ENCODE results near the gene IQCM.

The IQCM gene

GRCh38 chr4:149781150-149781549 lies 34.5 kb downstream of the IQCM start:
- no peak for DNase-seq (ENCODE audit: low read depth in 2 of 2)

- DNase-seq (ENCODE audit: low read depth in 2 of 2): no peak
These were observed 47.2 kb downstream of the IQCM start for GRCh38 chr4:149768477-149768876.

GRCh38 chr4:149766135-149766534 lies 49.5 kb downstream of the IQCM start:
- no peak for DNase-seq (ENCODE audit: low read depth in 2 of 2)

- DNase-seq (ENCODE audit: low read depth in 2 of 2): no peak
These were observed 50.0 kb downstream of the IQCM start for GRCh38 chr4:149765630-149766029.

GRCh38 chr4:149755969-149756368 lies 59.7 kb downstream of the IQCM start:
- no peak for DNase-seq (ENCODE audit: low read depth in 2 of 2)

- DNase-seq (ENCODE audit: low read depth in 2 of 2): no peak
These were observed 61.1 kb downstream of the IQCM start for GRCh38 chr4:149754526-149754925.

GRCh38 chr4:149752729-149753128 lies 62.9 kb downstream of the IQCM start:
- no peak for DNase-seq (ENCODE audit: low read depth in 2 of 2)

GRCh38 chr4:149751174-149751573 lies 64.5 kb downstream of the IQCM start:
- no peak for DNase-seq (ENCODE audit: low read depth in 2 of 2)

GRCh38 chr4:149749784-149750183 lies 65.9 kb downstream of the IQCM start:
- DNase-seq (ENCODE audit: low read depth in 2 of 2): no peak

GRCh38 chr4:149747646-149748045 lies 68.0 kb downstream of the IQCM start:
- no peak for DNase-seq (ENCODE audit: low read depth in 2 of 2)

- DNase-seq (ENCODE audit: low read depth in 2 of 2): no peak
These were observed 69.4 kb downstream of the IQCM start for GRCh38 chr4:149746276-149746675.

- DNase-seq (ENCODE audit: low read depth in 2 of 2): no peak
These were observed 74.3 kb downstream of the IQCM start for GRCh38 chr4:149741186-149741831.

GRCh38 chr4:149738156-149738555 lies 77.5 kb downstream of the IQCM start:
- no peak for DNase-seq (ENCODE audit: low read depth in 2 of 2)

- no peak for DNase-seq (ENCODE audit: low read depth in 2 of 2)
These were observed 79.8 kb downstream of the IQCM start for GRCh38 chr4:149735796-149736195.

- DNase-seq (ENCODE audit: low read depth in 2 of 2): no peak
These were observed 87.2 kb downstream of the IQCM start for GRCh38 chr4:149728444-149728843.

GRCh38 chr4:149727663-149728062 lies 88.0 kb downstream of the IQCM start:
- no peak for DNase-seq (ENCODE audit: low read depth in 2 of 2)

- DNase-seq (ENCODE audit: low read depth in 2 of 2): no peak
These were observed 92.6 kb downstream of the IQCM start for GRCh38 chr4:149723065-149723464.

- DNase-seq (ENCODE audit: low read depth in 2 of 2): no peak
These were observed 95.8 kb downstream of the IQCM start for GRCh38 chr4:149719806-149720205.

GRCh38 chr4:149719357-149719756 lies 96.3 kb downstream of the IQCM start:
- no peak for DNase-seq (ENCODE audit: low read depth in 2 of 2)

GRCh38 chr4:149718500-149718899 lies 97.1 kb downstream of the IQCM start:
- no peak for DNase-seq (ENCODE audit: low read depth in 2 of 2)

- no peak for DNase-seq (ENCODE audit: low read depth in 2 of 2)
These were observed 98.9 kb downstream of the IQCM start for GRCh38 chr4:149716728-149717127.

- no peak for DNase-seq (ENCODE audit: low read depth in 2 of 2)
These were observed 99.6 kb downstream of the IQCM start for GRCh38 chr4:149715822-149716585.

- no peak for DNase-seq (ENCODE audit: low read depth in 2 of 2)
These were observed 102.6 kb downstream of the IQCM start for GRCh38 chr4:149713031-149713430.

All from stimulated activated CD8-positive, alpha-beta memory T cell treated with anti-CD3 and anti-CD28 coated beads, Interleukin-7, amount 100 ng/mL, for 1 hour (primary cell).